Lower leg skin (tissue), 4 donors: ENCODE results near the gene MRO. TPM values are rescaled to one million over a fixed set of nuclear protein-coding genes. Genes with fewer than 3 reads are reported as not detected.

Experiments
- DNase-seq, 2 donors: peaks; one replicate each; pipeline ENCODE4 v3.0.0-alpha.2; 2019; ENCODE audit warnings: low spot score in 2 of 2
- H3K4me3 ChIP-seq: fragments of 200-600 bp; sonication (generic); 2 replicates; pipeline ENCODE4 v1.5.1; 2017; ENCODE audit warnings: mild to moderate bottlenecking, low read depth; ENCODE audit not compliant: poor library complexity, severe bottlenecking
- POLR2A ChIP-seq, 2 donors: fragments of 450-650 bp; IDR thresholded peaks; one replicate each; pipeline ENCODE4 v1.6.1; 2016 to 2017; ENCODE audit warnings: antibody characterized with exemption in 2 of 2, mild to moderate bottlenecking in 1 of 2, moderate library complexity in 1 of 2
- WGBS, 2 donors: methylation state at CpG; one replicate each; pipeline ENCODE4 v1.1.5; 2018; 5-methylcytosine and 5-hydroxymethylcytosine counted together
- intact Hi-C: fragments of 100-400 bp; cut with DNase I; formaldehyde crosslinking; loops from one replicate; pipeline ENCODE4 v1.15.0; 2023; ENCODE audit warnings: low total_unique reads
- total RNA-seq, 4 donors: library from RNA; depleted of rRNA; stranded (reverse); fragments of >200 nt; gene quantifications; one replicate each; pipeline ENCODE4 v1.1.0, GENCODE V29; 2016
- TF ChIP-seq, protein P1 (sequence below), 3 donors: fragments of 450-650 bp; IDR thresholded peaks; one replicate each; pipeline ENCODE4 v1.5.1; 2016; ENCODE audit warnings: antibody characterized with exemption in 3 of 3, mild to moderate bottlenecking in 3 of 3, moderate library complexity in 2 of 3

The MRO gene
- total RNA-seq, 4 donors from 2014 or later, result 0.10 TPM; not detected in 3

DNA sequence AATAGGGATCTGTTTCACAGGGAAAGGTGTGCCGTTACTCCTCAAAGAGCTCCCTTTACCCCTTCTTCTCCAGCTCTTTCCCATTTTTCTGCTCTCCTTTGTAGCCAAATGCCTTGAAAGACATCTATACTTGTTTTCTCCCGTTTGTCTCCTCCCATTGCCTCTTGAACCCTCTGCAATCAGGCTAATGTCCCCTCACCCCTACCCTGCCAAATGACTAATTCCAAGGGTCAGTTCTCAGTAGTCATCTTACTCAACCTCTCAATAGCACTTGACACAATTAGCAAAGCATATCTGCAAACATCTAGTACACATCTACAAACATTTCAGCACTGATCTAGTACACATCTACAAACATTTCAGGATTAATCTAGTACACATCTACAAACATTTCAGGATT, 12.6 kb downstream of the MRO start:
- TF ChIP-seq, protein P1, sequence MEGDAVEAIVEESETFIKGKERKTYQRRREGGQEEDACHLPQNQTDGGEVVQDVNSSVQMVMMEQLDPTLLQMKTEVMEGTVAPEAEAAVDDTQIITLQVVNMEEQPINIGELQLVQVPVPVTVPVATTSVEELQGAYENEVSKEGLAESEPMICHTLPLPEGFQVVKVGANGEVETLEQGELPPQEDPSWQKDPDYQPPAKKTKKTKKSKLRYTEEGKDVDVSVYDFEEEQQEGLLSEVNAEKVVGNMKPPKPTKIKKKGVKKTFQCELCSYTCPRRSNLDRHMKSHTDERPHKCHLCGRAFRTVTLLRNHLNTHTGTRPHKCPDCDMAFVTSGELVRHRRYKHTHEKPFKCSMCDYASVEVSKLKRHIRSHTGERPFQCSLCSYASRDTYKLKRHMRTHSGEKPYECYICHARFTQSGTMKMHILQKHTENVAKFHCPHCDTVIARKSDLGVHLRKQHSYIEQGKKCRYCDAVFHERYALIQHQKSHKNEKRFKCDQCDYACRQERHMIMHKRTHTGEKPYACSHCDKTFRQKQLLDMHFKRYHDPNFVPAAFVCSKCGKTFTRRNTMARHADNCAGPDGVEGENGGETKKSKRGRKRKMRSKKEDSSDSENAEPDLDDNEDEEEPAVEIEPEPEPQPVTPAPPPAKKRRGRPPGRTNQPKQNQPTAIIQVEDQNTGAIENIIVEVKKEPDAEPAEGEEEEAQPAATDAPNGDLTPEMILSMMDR (IDR thresholded peaks at IDR 0.05), result no peak
- TF ChIP-seq POLR2A (IDR thresholded peaks at IDR 0.05), result no peak
- intact Hi-C loops, result no loop called here
- DNase-seq, result no peak

DNA sequence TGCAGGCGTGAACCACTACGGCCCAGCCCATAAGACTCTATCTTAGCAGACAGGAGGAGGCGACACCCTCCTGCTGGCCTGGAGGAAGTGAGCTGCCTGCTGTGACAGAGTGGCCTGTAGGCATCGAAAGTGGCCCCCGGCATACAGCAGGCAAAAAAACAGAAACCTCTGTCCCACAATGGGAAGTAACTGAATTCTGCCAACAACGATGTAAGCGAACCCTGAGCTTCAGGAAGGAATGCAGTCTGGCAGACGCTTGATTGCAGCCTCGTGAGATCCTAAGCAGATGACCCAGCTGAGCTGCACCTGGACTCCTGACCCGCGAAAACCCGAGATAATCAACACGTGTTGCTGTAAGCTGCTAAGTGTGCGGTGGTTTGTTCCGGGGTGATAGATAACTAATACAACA, 13.6 kb downstream of the MRO start:
- TF ChIP-seq, protein P1 (IDR thresholded peaks at IDR 0.05), result no peak
- TF ChIP-seq POLR2A (IDR thresholded peaks at IDR 0.05), result no peak
- no peak overlapping the region for H3K4me3 ChIP-seq
- intact Hi-C loops, result no loop called here
- 42 to 52% methylated on average over 15 of the region's 15 CpGs for WGBS, 2 donors
- DNase-seq, result no peak

More for the DNA sequence above, 12.6 kb downstream of the MRO start:
- 76 to 77% methylated on average over 2 of the region's 2 CpGs for WGBS, 2 donors
- H3K4me3 ChIP-seq, result no peak overlapping the region

- intact Hi-C loops, result no loop called here
- no peak for TF ChIP-seq POLR2A (IDR thresholded peaks at IDR 0.05)
- TF ChIP-seq, protein P1 (IDR thresholded peaks at IDR 0.05), result no peak
- DNase-seq, result no peak
- H3K4me3 ChIP-seq, result no peak overlapping the region
- WGBS, 2 donors, result 79 to 87% methylated on average over 5 of the region's 5 CpGs
These were observed 14.1 kb downstream of the MRO start for GRCh38 chr18:50805732-50806131.

DNA sequence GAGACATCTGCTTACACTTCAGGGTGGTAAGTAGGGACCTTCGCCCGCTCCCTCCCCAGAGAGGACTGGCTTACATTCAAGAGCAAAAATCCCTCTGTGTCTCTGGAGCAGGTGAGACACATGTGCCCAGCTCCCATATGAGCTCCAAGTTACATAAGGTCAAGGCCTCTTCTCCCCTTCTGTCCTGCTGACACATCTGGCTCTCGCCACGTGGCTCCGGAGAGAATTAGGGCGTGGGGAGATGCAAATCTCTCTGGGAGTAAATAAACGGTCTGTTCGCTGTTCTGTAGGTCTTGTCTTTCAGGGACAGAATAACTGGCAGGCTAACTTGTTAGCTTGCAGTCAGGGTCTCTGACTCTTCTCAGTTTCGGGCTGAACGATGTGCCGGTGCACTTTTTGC, 16.2 kb downstream of the MRO start:
- no peak for DNase-seq
- intact Hi-C loops, result no loop called here
- TF ChIP-seq POLR2A (IDR thresholded peaks at IDR 0.05), result no peak
- TF ChIP-seq, protein P1 (IDR thresholded peaks at IDR 0.05), result no peak
- 78 to 79% methylated on average over 11 of the region's 11 CpGs for WGBS, 2 donors
- no peak overlapping the region for H3K4me3 ChIP-seq

DNA sequence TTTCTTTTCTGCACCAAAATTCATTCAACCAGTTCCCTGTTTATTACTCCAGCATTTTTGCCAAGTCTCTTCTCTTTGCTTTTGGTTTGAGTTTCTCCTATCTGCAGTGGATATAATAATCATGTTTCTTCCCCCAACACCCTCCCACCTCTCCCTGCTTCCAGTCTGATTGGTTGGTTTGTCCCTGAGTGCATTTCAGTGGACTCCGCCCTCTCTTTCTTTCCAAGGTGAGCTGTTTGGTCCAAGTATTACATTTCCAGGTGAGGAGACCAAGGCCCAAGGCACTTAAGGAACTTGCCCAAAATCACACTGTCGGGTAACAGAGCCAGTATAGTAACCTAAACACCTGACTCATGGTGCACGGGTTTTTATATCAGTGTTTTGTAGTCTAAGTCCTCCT, 17.7 kb downstream of the MRO start:
- no peak overlapping the region for H3K4me3 ChIP-seq
- 50 to 59% methylated on average over 3 of the region's 3 CpGs for WGBS, 2 donors
- TF ChIP-seq, protein P1 (IDR thresholded peaks at IDR 0.05), result no peak
- no peak for TF ChIP-seq POLR2A (IDR thresholded peaks at IDR 0.05)
- intact Hi-C loops, result no loop called here
- DNase-seq, result no peak

GRCh38 chr18:50797142-50797541, 22.7 kb downstream of the MRO start:
- no peak overlapping the region for H3K4me3 ChIP-seq
- DNase-seq, result no peak
- TF ChIP-seq, protein P1 (IDR thresholded peaks at IDR 0.05), result no peak
- no peak for TF ChIP-seq POLR2A (IDR thresholded peaks at IDR 0.05)
- intact Hi-C loops, result no loop called here
- WGBS, 2 donors, result 61 to 63% methylated on average over 7 of the region's 7 CpGs
